Fibroblast of upper back skin (primary cell): Measurements from ENCODE around the gene CLEC20A.
A peak's percentile ranks its signal among the peaks of the same experiment; 100 is the strongest.

Source experiments
- DNase-seq: peaks from one replicate; pipeline ENCODE4 v3.0.0-alpha.2; 2013

The CLEC20A gene

DNA sequence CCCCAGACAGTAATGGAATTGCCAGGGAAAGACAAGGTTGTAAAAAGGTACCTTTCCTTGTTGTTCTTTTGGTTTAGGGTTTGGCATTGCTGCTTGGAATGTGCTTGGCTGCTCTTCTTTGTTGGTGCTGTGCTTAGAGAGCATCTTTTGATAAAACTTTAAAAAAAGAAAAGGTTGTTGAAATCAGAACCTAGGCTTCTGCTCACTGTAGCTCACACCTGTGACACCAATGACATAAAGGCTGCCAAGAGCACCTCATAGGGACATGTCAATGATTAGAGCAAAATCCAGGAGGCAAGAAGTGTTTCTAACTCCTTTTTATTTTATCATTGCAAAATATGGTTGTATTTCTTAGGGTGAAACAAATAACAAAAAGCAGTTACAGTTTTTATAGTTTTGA lies 28.9 kb downstream of the CLEC20A start:
- DNase-seq, result no peak

DNA sequence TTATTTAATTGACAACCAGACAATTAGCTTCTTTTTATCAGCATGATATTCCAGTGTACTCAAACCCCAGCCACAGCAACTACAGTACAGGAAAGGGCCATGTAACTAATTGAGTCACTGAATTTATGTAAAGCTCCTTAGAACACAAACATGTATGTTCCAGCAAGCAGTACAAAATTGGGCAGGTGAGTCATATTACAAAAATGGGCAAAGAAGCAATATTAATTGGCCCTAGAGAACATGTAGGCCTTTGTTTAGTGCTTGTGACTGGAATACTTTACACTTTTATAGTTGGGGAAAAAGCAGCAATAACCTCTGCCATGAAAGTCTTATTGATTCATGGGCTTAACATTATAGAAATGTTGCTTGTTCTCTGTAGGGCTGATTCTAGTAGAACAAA lies 31.8 kb downstream of the CLEC20A start:
- DNase-seq, result peak; percentile 70

DNA sequence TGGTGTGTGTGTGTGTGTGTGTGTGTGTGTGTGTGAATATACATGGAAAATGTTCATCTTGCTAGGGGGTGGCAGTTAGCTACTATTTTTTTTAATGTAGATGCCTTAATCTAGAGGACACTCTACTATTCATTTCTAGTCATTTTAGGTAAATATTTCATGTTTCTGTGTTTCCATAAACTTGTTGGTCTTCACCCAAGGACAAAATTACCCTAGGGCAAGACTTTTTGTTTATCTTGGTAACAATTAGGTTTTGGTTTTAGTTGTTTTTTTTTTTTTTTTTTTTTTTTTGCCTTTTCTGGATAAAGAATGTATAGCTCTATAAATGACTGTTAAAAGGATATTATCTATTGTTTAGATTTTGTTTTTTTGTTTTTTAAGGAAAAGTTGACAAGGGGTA lies 32.2 kb downstream of the CLEC20A start:
- DNase-seq, result no peak

DNA sequence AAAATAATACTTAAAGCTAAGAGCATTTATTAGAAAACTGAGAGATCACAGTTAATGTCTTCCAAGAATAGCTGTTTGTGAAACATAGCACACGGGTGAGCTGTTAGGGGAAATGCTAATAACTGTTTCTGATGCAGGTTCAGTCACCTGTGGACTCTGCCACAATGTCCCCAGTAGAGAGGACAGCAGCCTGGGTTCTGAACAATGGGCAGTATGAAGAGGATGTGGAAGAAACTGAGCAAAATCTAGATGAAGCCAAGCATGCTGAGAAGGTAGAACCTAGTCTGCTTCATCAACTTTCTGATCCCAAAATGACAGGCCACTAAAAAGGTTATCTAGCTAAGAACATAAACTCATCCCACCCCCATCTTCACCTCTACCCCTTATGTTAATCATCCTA lies 32.6 kb downstream of the CLEC20A start:
- DNase-seq, result no peak

DNA sequence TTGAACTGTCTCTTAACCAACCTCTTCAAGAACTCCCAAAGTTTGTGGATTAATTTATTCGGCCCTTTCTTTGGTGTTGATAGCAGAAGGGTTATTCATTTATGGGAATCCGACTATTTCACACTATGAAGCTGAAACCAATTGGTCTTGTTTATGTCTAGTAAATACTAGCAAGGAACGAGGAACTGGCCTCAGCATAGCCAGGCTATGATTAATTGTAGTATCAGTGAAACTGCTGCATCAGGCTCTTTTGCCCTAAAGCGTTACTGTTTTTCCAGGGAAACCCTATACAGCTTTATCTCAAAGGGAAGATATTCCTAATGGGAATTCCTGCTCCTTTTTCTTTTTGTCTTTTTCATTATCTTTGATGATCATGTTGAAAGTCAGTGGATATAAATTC lies 35.1 kb downstream of the CLEC20A start:
- no peak for DNase-seq

DNA sequence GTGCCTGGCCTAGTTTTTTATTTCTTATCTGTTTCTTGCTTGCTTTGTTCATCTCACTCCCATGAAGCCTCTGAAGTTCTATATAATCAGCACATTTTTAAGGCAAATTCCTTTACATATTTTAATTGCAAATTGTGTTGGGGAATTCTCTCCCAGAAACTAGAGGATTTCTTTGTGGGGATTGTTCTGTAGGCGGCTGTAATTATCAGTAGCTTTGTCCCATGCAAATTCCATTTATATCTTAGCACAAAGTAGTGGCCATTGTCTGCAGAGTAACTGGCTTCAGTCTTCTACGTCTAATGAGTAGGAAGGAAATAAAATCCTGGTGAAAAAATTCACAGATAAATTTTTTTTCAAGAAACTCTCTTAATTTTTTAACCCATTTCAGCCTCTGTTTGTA lies 35.7 kb downstream of the CLEC20A start:
- DNase-seq, result no peak

DNA sequence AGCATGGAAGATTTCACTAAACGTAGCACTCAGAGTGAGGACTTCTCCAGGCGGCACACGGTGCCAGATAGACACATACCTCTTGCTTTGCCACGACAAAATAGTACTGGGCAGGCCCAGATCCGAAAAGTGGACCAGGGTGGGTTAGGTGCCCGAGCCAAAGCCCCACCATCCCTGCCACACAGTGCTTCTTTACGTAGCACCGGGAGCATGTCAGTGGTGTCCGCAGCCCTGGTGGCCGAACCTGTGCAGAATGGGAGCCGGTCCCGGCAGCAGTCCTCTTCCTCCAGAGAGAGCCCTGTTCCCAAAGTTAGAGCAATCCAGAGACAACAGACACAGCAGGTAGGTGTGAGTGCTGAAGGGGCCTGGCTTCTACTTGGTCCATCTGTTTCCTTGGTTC lies 38.6 kb downstream of the CLEC20A start:
- DNase-seq, result no peak

DNA sequence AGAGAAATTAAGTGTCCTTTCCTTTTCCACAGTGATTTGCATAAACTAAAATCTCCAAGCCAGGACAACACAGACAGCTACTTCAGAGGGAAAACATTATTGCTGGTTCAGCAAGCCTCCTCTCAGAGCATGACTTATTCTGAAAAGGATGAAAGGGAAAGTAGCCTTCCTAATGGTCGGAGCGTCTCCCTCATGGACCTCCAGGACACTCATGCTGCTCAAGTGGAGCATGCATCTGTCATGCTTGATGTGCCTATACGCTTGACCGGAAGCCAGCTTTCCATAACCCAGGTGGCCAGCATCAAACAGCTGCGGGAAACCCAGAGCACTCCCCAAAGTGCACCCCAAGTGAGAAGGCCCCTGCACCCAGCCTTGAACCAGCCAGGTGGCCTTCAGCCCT lies 39.1 kb downstream of the CLEC20A start:
- no peak for DNase-seq

DNA sequence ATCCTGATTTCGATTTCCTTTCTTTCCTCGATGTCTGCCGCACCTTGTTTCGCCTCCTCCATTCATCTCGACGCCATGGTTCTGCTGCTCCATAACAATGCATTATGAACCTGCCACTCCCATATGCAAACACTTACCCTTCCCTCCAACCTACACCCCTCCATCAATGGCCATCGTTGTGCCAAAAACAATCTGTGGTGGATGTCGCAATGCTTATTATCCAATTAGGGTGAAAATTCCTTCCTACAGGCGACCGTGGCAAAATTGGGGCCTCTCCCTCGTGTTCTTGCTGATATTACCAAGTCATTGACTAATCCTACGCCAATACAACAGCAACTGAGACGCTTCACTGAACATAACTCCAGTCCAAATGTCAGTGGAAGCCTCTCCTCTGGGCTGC lies 40.3 kb downstream of the CLEC20A start:
- no peak for DNase-seq

DNA sequence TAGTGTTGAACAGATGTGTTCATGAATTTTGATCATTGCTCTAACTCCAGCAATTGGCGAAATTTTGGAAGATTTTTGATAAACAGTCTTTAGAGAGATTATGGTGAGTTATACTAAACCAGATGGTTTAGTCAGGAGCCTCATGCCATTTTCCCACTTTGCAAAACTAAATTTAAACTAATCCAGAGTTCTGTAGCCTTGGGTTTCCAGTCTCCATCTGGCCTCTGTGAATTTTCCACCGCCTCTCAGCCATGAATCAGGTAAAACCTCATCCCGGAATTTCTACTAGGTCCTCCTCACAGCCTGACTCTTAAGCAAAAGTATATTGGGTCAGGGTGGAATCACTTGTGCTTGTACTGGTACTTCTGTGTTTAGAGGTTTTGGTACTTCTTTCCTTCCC lies 44.8 kb downstream of the CLEC20A start:
- DNase-seq, result no peak

DNA sequence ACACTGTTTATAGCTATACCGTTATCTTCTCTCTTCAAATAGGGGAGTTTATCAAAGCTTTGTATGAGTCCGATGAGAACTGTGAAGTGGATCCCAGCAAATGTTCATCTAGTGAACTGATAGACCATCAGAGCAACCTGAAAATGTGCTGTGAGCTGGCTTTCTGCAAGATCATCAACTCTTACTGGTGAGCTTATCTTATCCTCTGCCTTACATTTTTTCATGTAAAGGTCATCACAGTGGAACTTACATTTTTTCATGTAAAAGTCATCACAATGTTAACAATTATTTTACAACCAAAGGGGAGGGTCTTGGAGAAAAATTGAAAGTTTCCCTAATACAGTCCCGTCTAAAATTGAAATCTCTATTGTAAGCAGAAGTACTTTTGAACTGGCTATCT lies 45.2 kb downstream of the CLEC20A start:
- peak; percentile 60 for DNase-seq

DNA sequence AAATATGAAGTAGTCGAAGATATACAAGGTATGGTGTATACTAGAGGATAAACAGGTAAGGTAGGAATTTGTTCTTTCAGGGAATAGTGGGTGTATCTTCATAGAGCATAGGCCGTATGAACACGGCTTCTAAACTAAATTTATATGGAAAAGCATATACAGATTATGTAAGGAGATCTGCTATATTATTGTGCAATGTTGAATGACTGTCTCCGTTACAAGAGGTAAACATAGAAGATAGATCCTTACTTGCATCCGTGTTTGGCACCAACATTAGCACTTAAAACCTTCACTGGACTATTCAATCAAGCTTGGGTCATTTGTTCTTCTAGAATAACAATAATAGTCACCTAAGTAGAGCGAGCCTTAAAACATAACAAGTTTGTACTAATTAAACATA lies 45.9 kb downstream of the CLEC20A start:
- DNase-seq, result no peak

DNA sequence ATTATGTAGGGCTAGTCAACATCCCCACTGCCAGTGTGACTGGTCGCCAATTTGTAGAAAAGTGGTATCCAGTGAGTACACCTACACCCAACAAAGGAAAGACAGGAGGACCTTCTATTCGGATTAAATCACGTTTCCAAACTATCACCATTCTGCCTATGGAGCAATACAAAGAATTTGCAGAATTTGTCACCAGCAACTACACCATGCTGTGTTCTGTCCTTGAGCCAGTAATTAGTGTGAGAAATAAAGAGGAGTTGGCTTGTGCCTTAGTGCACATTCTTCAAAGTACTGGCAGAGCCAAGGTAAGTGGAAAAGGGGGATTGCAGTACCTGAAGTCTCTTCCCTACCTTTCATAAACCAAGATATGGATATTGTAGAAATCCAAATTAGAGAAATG lies 53.8 kb downstream of the CLEC20A start:
- no peak for DNase-seq

DNA sequence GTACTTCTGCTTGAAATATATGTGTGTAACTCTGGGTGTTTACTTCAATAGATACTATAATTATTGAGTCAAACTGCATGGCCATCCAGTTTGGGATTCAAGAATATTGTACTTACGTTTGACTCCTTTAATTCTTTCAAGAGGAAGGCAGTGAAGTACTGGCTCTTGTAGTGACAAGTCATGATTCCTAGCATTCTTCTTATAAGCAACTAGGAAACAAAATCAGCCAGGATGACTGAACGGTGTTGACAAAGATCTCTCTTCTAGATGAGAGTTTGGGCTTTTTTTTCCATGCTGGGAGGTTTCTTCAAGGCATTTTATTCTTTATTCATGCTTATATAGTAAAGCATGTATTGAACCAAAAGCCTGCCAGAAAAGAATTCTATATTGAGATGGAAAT lies 58.3 kb downstream of the CLEC20A start:
- DNase-seq, result peak; percentile 14

DNA sequence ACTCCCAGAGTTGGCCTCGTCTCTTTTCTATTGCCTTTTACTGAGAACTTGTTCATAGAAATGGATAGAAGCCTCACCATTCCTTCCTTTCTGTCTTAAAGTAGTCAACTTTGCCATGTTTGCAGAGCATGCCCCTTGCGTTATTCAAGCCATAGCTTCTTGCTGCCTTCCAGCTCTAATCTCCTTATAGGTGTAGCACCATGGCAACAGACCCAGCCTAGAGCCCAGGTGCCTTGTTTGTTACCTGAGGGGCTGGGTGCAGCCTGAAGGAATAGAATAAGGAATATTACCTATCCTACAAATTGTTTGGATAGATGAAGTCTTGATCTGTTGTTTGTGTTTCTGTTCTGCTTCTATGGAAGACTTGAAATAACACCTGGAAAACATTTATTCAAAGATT lies 59.9 kb downstream of the CLEC20A start:
- no peak for DNase-seq

DNA sequence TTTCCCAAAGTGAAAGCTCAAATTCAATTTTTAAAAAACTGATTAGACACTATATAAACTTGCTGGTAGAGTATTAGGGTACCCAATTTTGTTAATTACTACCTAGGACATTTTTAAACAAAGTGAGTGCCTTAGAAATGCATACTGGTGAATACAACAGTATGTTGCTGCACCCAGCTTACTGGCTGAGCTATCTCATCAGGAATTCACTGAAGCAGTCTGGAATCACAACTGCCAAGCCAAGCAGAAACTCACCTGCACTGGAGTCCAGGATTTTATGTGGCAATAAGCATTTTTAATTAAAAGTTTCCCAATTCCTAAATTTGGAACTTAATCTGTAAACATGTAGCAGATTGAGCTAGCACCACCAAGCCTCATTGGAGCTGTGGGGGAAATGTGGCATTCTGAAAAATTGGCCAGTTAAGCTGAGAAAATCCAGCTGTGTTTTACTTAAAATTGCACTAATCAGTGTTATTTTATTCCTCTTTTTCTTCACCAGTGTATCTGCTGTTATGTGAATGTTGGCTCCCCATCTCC lies 61.8 kb downstream of the CLEC20A start:
- no peak for DNase-seq

DNA sequence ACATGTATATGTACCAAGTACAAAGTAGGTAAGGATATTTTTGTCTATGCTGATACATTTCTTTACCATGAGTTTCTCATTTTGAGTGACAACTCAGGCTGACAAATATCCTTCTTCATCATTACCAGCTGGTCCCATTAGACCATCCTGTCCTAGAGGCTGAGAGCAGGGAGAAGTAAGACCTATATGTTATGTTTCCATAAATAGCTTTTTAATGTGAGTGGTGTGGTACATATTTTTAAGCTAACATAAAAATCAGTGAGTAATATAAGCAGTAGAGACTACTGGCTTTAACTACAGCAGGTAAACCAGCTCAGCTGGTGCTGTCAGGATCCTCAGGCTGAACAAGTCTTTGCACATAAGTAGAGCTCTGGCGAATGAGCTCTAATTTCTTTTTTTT lies 62.4 kb downstream of the CLEC20A start:
- DNase-seq, result peak; percentile 34
